Gastroesophageal sphincter (tissue), 4 donors: Measurements from ENCODE around the gene PLK1. TPM values are rescaled to one million over a fixed set of nuclear protein-coding genes. Genes with fewer than 3 reads are reported as not detected.

Experiments used
- ATAC-seq: fragments of 150-250 bp; one replicate; pipeline ENCODE4 v1.9.1; 2016; ENCODE audit warnings: mild to moderate bottlenecking, moderate library complexity
- H3K27ac ChIP-seq, 4 donors: fragments of 200-600 bp; sonication (generic) in 3 of 4; 1 replicate in 3 of 4; 2 replicates in 1 of 4; pipeline ENCODE4 v1.5.1; 2016 to 2019
- H3K27me3 ChIP-seq: fragments of 200-600 bp; sonication (generic); one replicate; pipeline ENCODE4 v1.5.1; 2019
- H3K36me3 ChIP-seq, 2 donors: fragments of 200-600 bp; sonication (generic); one replicate each; pipeline ENCODE4 v1.5.1; 2019; ENCODE audit warnings: control low read depth in 1 of 2
- H3K4me1 ChIP-seq, 3 donors: fragments of 200-600 bp; sonication (generic); 1 replicate in 2 of 3; 2 replicates in 1 of 3; pipeline ENCODE4 v1.5.1; 2016 to 2019; ENCODE audit warnings: control low read depth in 2 of 3
- H3K4me3 ChIP-seq, 2 donors: fragments of 200-600 bp; sonication (generic); one replicate each; pipeline ENCODE4 v1.5.1; 2019; ENCODE audit warnings: mild to moderate bottlenecking in 1 of 2, moderate library complexity in 1 of 2
- H3K9me3 ChIP-seq, 3 donors: fragments of 200-600 bp; sonication (generic); one replicate each; pipeline ENCODE4 v1.5.1; 2017 to 2019; ENCODE audit warnings: control low read depth in 2 of 3
- CTCF ChIP-seq, 4 experiments: fragments of 200-600 bp in 2 of 4; fragments of 450-650 bp in 2 of 4; sonication (generic) in 1 of 4; IDR thresholded peaks; one replicate each; pipeline ENCODE4 v1.5.1; 2017 to 2019; ENCODE audit warnings: antibody characterized with exemption in 4 of 4, mild to moderate bottlenecking in 2 of 4, moderate library complexity in 2 of 4
- EP300 ChIP-seq: sonication (generic); formaldehyde crosslinking; IDR thresholded peaks from one replicate; pipeline ENCODE4 v1.6.1; 2017; ENCODE audit warnings: antibody characterized with exemption, mild to moderate bottlenecking
- POLR2A ChIP-seq, 2 donors: fragments of 450-650 bp; IDR thresholded peaks; one replicate each; pipeline ENCODE4 v1.6.1; 2017; ENCODE audit warnings: antibody characterized with exemption in 2 of 2, mild to moderate bottlenecking in 2 of 2, moderate library complexity in 1 of 2
- POLR2AphosphoS5 ChIP-seq: sonication (generic); formaldehyde crosslinking; IDR thresholded peaks from one replicate; pipeline ENCODE4 v1.6.1; 2017; ENCODE audit warnings: antibody characterized with exemption
- WGBS, 2 donors: methylation state at CpG; one replicate each; pipeline ENCODE4 v1.1.5; 2018; ENCODE audit warnings: low coverage in 1 of 2; 5-methylcytosine and 5-hydroxymethylcytosine counted together
- total RNA-seq, 4 donors: library from RNA; depleted of rRNA; stranded (reverse); fragments of >200 nt; gene quantifications; one replicate each; pipeline ENCODE4 v1.1.0, GENCODE V29; 2016

The PLK1 gene
- total RNA-seq, 4 donors from 2014 or later = 0.94 to 3.3 (median 1.3) TPM

- Histone ChIP-seq H3K9me3 (no peaks in the 10 kb centered on the region), H3K27me3 (no peaks in the 10 kb centered on the region), H3K4me3 (no peak overlapping the region), H3K27ac (no peak overlapping the region), H3K4me1 (no peaks in the 10 kb centered on the region), H3K36me3 (peaks cover 0 to 67% of the 10 kb centered on the region in 2 donors)
- TF ChIP-seq CTCF (IDR thresholded peaks at IDR 0.05) (no peak), POLR2AphosphoS5 (no peak), POLR2A (IDR thresholded peaks at IDR 0.05) (no peak), EP300 (no peak)
- WGBS, 2 donors = 95% methylated on average over 4 of the region's 4 CpGs
- ATAC-seq = no peak
Observed at GRCh38 chr16:23651943-23652468, 26.7 kb upstream of the PLK1 start.

- WGBS, 2 donors = 94 to 100% methylated on average over 2 of the region's 2 CpGs
- H3K9me3 ChIP-seq = no peaks in the 10 kb centered on the region
- no peak for ATAC-seq
- H3K27ac ChIP-seq = no peak overlapping the region
- no peaks in the 10 kb centered on the region for H3K27me3 ChIP-seq
- no peak for TF ChIP-seq POLR2AphosphoS5
- no peaks in the 10 kb centered on the region for H3K4me1 ChIP-seq
- peaks cover 14 to 100% of the 10 kb centered on the region in 2 donors for H3K36me3 ChIP-seq
- H3K4me3 ChIP-seq = no peak overlapping the region
Observed at GRCh38 chr16:23663918-23664317, 14.8 kb upstream of the PLK1 start.

GRCh38 chr16:23666571-23667354 lies 11.9 kb upstream of the PLK1 start:
- Histone ChIP-seq H3K36me3 (peaks cover 3 to 100% of the 10 kb centered on the region in 2 donors), H3K9me3 (no peaks in the 10 kb centered on the region), H3K27me3 (no peaks in the 10 kb centered on the region), H3K4me1 (no peaks in the 10 kb centered on the region), H3K27ac (no peak overlapping the region), H3K4me3 (no peak overlapping the region)
- ATAC-seq = no peak
- 71 to 84% methylated on average over 3 to 7 of the region's 7 CpGs for WGBS, 2 donors
- TF ChIP-seq EP300 (no peak), POLR2A (IDR thresholded peaks at IDR 0.05) (no peak), CTCF (IDR thresholded peaks at IDR 0.05) (no peak), POLR2AphosphoS5 (no peak)

- no peak for TF ChIP-seq CTCF (IDR thresholded peaks at IDR 0.05)
- TF ChIP-seq POLR2A (IDR thresholded peaks at IDR 0.05) = no peak
Observed at GRCh38 chr16:23667355-23667659, 11.4 kb upstream of the PLK1 start.

GRCh38 chr16:23668225-23668624 lies 10.5 kb upstream of the PLK1 start:
- peaks cover 3 to 96% of the 10 kb centered on the region in 2 donors for H3K36me3 ChIP-seq
- no peaks in the 10 kb centered on the region for H3K4me1 ChIP-seq
- ATAC-seq = no peak
- H3K27me3 ChIP-seq = no peaks in the 10 kb centered on the region
- H3K27ac ChIP-seq = no peak overlapping the region
- H3K4me3 ChIP-seq = no peak overlapping the region
- TF ChIP-seq EP300 (no peak), POLR2A (IDR thresholded peaks at IDR 0.05) (no peak), POLR2AphosphoS5 (no peak), CTCF (IDR thresholded peaks at IDR 0.05) (no peak)
- H3K9me3 ChIP-seq = no peaks in the 10 kb centered on the region
- WGBS, 2 donors = 50 to 57% methylated on average over 1 of the region's 1 CpG

More at GRCh38 chr16:23667355-23667659, 11.4 kb upstream of the PLK1 start:
- Histone ChIP-seq H3K9me3 (no peaks in the 10 kb centered on the region), H3K4me3 (no peak overlapping the region), H3K27me3 (no peaks in the 10 kb centered on the region), H3K36me3 (peaks cover 3 to 100% of the 10 kb centered on the region in 2 donors), H3K4me1 (no peaks in the 10 kb centered on the region), H3K27ac (no peak overlapping the region)
- ATAC-seq = no peak
- 97 to 100% methylated on average over 6 of the region's 6 CpGs for WGBS, 2 donors
